PC-9 (cell line): ENCODE data around the gene COMMD1. TPM values are rescaled to one million over a fixed set of nuclear protein-coding genes. Genes with fewer than 3 reads are reported as not detected.

Source experiments
- BruUV-seq: library from RNA; stranded (reverse); fragments of 400-500 nt; replicated peaks from 2 replicates; lab custom pipeline; 2021; lab: Mats Ljungman, UMichigan
- CTCF ChIA-PET: fragments of 300-600 bp; sonication (Branson Sonifier 250); formaldehyde crosslinking; loops from one replicate; lab custom pipeline; 2022; ENCODE audit warnings: antibody characterized with exemption; lab: Charles Lee
- POLR2A ChIA-PET: fragments of 300-600 bp; sonication (Branson Sonifier 250); formaldehyde crosslinking; loops from one replicate; lab custom pipeline; 2022; ENCODE audit warnings: antibody characterized with exemption; ENCODE audit not compliant: unreplicated experiment; lab: Charles Lee
- DNase-seq, 2 experiments: peaks; one replicate each; pipeline versions ENCODE4 v3.0.0 to v3.0.0-alpha.2; 2015 to 2022; ENCODE audit warnings: mixed read lengths in 1 of 2
- H2AFZ ChIP-seq: fragments of 200-600 bp; sonication (generic); 2 replicates; pipeline ENCODE4 v1.8.1; 2017; ENCODE audit warnings: antibody characterized with exemption
- H3F3A ChIP-seq: fragments of 200-600 bp; sonication (generic); 2 replicates; pipeline ENCODE4 v1.8.1; 2017; ENCODE audit warnings: antibody characterized with exemption, mild to moderate bottlenecking, low read depth; ENCODE audit not compliant: insufficient read depth
- H3K27ac ChIP-seq: fragments of 200-600 bp; sonication (generic); 2 replicates; pipeline ENCODE4 v1.6.1; 2016; ENCODE audit warnings: mixed run types
- H3K27me3 ChIP-seq: fragments of 200-600 bp; sonication (generic); 2 replicates; pipeline ENCODE4 v1.6.1; 2016; ENCODE audit warnings: low read depth, mixed run types; ENCODE audit not compliant: insufficient read depth
- H3K36me3 ChIP-seq: fragments of 200-600 bp; sonication (generic); 2 replicates; pipeline ENCODE4 v1.6.1; 2016; ENCODE audit warnings: low read depth, mixed run types
- H3K4me1 ChIP-seq: fragments of 200-600 bp; sonication (generic); replicated peaks from 2 replicates; pipeline ENCODE4 v1.6.1; 2016; ENCODE audit warnings: mixed run types; ENCODE audit not compliant: insufficient read depth
- H3K4me2 ChIP-seq: fragments of 200-600 bp; sonication (generic); 2 replicates; pipeline ENCODE4 v1.6.1; 2017; ENCODE audit warnings: mixed run types
- H3K4me3 ChIP-seq: fragments of 200-600 bp; sonication (generic); 2 replicates; pipeline ENCODE4 v1.6.1; 2016; ENCODE audit warnings: mixed run types
- H3K79me2 ChIP-seq: fragments of 200-600 bp; sonication (generic); 2 replicates; pipeline ENCODE4 v1.6.1; 2017; ENCODE audit warnings: low read depth, mixed run types
- H3K9me2 ChIP-seq: fragments of 200-600 bp; sonication (generic); 2 replicates; pipeline ENCODE4 v1.8.1; 2017; ENCODE audit warnings: mild to moderate bottlenecking; ENCODE audit not compliant: insufficient read depth
- H3K9me3 ChIP-seq: fragments of 200-600 bp; sonication (generic); 2 replicates; pipeline ENCODE4 v1.8.1; 2016; ENCODE audit warnings: low read depth; ENCODE audit not compliant: insufficient read depth
- H4K20me1 ChIP-seq: fragments of 200-600 bp; sonication (generic); 2 replicates; pipeline ENCODE4 v1.8.1; 2017; ENCODE audit not compliant: insufficient read depth
- CTCF ChIP-seq: fragments of 200-600 bp; sonication (generic); conservative IDR thresholded peaks from 2 replicates; pipeline ENCODE4 v1.6.1; 2017; ENCODE audit warnings: mixed run types, antibody characterized with exemption, mild to moderate bottlenecking, moderate library complexity
- EZH2 ChIP-seq: fragments of 200-600 bp; sonication (generic); IDR thresholded peaks from 2 replicates; pipeline ENCODE4 v1.8.0; 2017; ENCODE audit warnings: antibody characterized with exemption, low read depth
- intact Hi-C: fragments of 100-400 bp; cut with micrococcal nuclease; formaldehyde crosslinking; loops from one replicate; pipeline ENCODE4 v1.10.0; 2022; ENCODE audit not compliant: unreplicated experiment
- total RNA-seq: library from RNA; stranded (reverse); gene quantifications from 2 replicates; pipeline ENCODE4 v1.2.3, GENCODE V29; 2021

The COMMD1 gene
- total RNA-seq, 1 experiment from 2014 or later: 16.3 TPM

- no peaks in the 10 kb centered on the region for H4K20me1 ChIP-seq
- H3K79me2 ChIP-seq: no peaks in the 10 kb centered on the region
- no peak overlapping the region for H2AFZ ChIP-seq
- H3K4me1 ChIP-seq: no peaks in the 10 kb centered on the region
- intact Hi-C loops: no loop called here
- DNase-seq: no peak
- H3F3A ChIP-seq: no peaks in the 10 kb centered on the region
- no peak overlapping the region for H3K4me3 ChIP-seq
- BruUV-seq: no TSS peak
- POLR2A ChIA-PET: no interaction called here
- H3K27ac ChIP-seq: no peak overlapping the region
- H3K4me2 ChIP-seq: no peak overlapping the region
- H3K9me3 ChIP-seq: no peaks in the 10 kb centered on the region
- CTCF ChIA-PET: no interaction called here
- H3K36me3 ChIP-seq: no peaks in the 10 kb centered on the region
- H3K9me2 ChIP-seq: no peaks in the 10 kb centered on the region
- TF ChIP-seq EZH2 (no peak), CTCF (no peak)
- no peaks in the 10 kb centered on the region for H3K27me3 ChIP-seq
These were observed 54.2 kb downstream of the COMMD1 start for GRCh38 chr2:61959381-61960293.

GRCh38 chr2:61961231-61961901, 55.9 kb downstream of the COMMD1 start:
- Histone ChIP-seq H3K9me3 (no peaks in the 10 kb centered on the region), H3K27ac (no peak overlapping the region), H3K4me2 (no peak overlapping the region), H3K4me3 (no peak overlapping the region), H2AFZ (no peak overlapping the region), H3K27me3 (no peaks in the 10 kb centered on the region), H3K36me3 (no peaks in the 10 kb centered on the region), H4K20me1 (no peaks in the 10 kb centered on the region), H3K4me1 (no peaks in the 10 kb centered on the region), H3F3A (no peaks in the 10 kb centered on the region), H3K9me2 (peaks cover 3% of the 10 kb centered on the region; the same call in 1 of the 2 replicates), H3K79me2 (no peaks in the 10 kb centered on the region)
- POLR2A ChIA-PET: no interaction called here
- intact Hi-C loops: no loop called here
- TF ChIP-seq CTCF: no peak
- CTCF ChIA-PET: no interaction called here
- no peak for DNase-seq
- no TSS peak for BruUV-seq

- H3K4me2 ChIP-seq: no peak overlapping the region
- no peak for TF ChIP-seq CTCF
- TF ChIP-seq EZH2: no peak
- H3K9me2 ChIP-seq: peaks cover 3% of the 10 kb centered on the region; the same call in 1 of the 2 replicates
- ChIA-PET CTCF (no interaction called here), POLR2A (no interaction called here)
- no peaks in the 10 kb centered on the region for H3K79me2 ChIP-seq
- no TSS peak for BruUV-seq
- no peak for DNase-seq
- no peaks in the 10 kb centered on the region for H3K36me3 ChIP-seq
- H3K27ac ChIP-seq: no peak overlapping the region
- intact Hi-C loops: no loop called here
- H3K27me3 ChIP-seq: no peaks in the 10 kb centered on the region
- no peak overlapping the region for H2AFZ ChIP-seq
- no peaks in the 10 kb centered on the region for H3K4me1 ChIP-seq
- no peaks in the 10 kb centered on the region for H3K9me3 ChIP-seq
- no peaks in the 10 kb centered on the region for H4K20me1 ChIP-seq
- H3F3A ChIP-seq: no peaks in the 10 kb centered on the region
- no peak overlapping the region for H3K4me3 ChIP-seq
These were observed 56.9 kb downstream of the COMMD1 start for GRCh38 chr2:61962095-61962984.
